ENCODE results near the gene CDH5. TPM values are rescaled to one million over a fixed set of nuclear protein-coding genes. Genes with fewer than 3 reads are reported as not detected.
"Not testable (repeated sequence)": the region's sequence is repeated elsewhere in the genome, so short reads cannot be mapped to it uniquely, and the experiment has no call there.

CDH5 gene
- total RNA-seq, 1 donor from 2014 or later: not detected

GRCh38 chr16:66443269-66443652 lies 76.8 kb downstream of the CDH5 start:
- H3K4me1 Mint-ChIP-seq: no peaks in the 10 kb centered on the region
- no peaks in the 10 kb centered on the region for H3K36me3 Mint-ChIP-seq (ENCODE audit: low read depth)
- no peaks in the 10 kb centered on the region for H3K9me3 Mint-ChIP-seq
- intact Hi-C loops (cut with micrococcal nuclease): no loop called here
- H3K4me3 Mint-ChIP-seq: no peak overlapping the region
- no peak for DNase-seq
- no peak overlapping the region for H3K27ac Mint-ChIP-seq
- peaks cover 36% of the 10 kb centered on the region for H3K27me3 Mint-ChIP-seq

- DNase-seq: no peak
- Mint-ChIP-seq H3K9me3 (no peaks in the 10 kb centered on the region), H3K4me3 (no peak overlapping the region), H3K36me3 (ENCODE audit: low read depth) (no peaks in the 10 kb centered on the region), H3K4me1 (no peaks in the 10 kb centered on the region), H3K27ac (no peak overlapping the region), H3K27me3 (peaks cover 33% of the 10 kb centered on the region)
- intact Hi-C loops (cut with micrococcal nuclease): no loop called here
Measured at GRCh38 chr16:66444049-66444481, 77.6 kb downstream of the CDH5 start.

- DNase-seq: no peak
- intact Hi-C loops (cut with micrococcal nuclease): no loop called here
- Mint-ChIP-seq H3K4me1 (no peaks in the 10 kb centered on the region), H3K9me3 (no peaks in the 10 kb centered on the region), H3K36me3 (ENCODE audit: low read depth) (no peaks in the 10 kb centered on the region), H3K27ac (no peak overlapping the region), H3K4me3 (no peak overlapping the region), H3K27me3 (peaks cover 24% of the 10 kb centered on the region)
Measured at GRCh38 chr16:66446737-66447136, 80.2 kb downstream of the CDH5 start.

GRCh38 chr16:66447491-66447890 lies 81.0 kb downstream of the CDH5 start:
- H3K27me3 Mint-ChIP-seq: peaks cover 23% of the 10 kb centered on the region
- H3K4me1 Mint-ChIP-seq: no peaks in the 10 kb centered on the region
- no peak for DNase-seq
- H3K4me3 Mint-ChIP-seq: no peak overlapping the region
- H3K27ac Mint-ChIP-seq: no peak overlapping the region
- intact Hi-C loops (cut with micrococcal nuclease): no loop called here
- no peaks in the 10 kb centered on the region for H3K9me3 Mint-ChIP-seq
- no peaks in the 10 kb centered on the region for H3K36me3 Mint-ChIP-seq (ENCODE audit: low read depth)

- Mint-ChIP-seq H3K27me3 (peaks cover 4% of the 10 kb centered on the region), H3K4me1 (no peaks in the 10 kb centered on the region), H3K9me3 (no peaks in the 10 kb centered on the region), H3K4me3 (no peak overlapping the region), H3K36me3 (ENCODE audit: low read depth) (no peaks in the 10 kb centered on the region), H3K27ac (no peak overlapping the region)
- intact Hi-C loops (cut with micrococcal nuclease): no loop called here
- no peak for DNase-seq
Measured at GRCh38 chr16:66451548-66451947, 85.1 kb downstream of the CDH5 start.

- H3K27ac Mint-ChIP-seq; H3K36me3 Mint-ChIP-seq (ENCODE audit: low read depth); intact Hi-C loops (cut with micrococcal nuclease); H3K9me3 Mint-ChIP-seq; H3K4me3 Mint-ChIP-seq; DNase-seq; H3K4me1 Mint-ChIP-seq: not testable (repeated sequence)
- H3K27me3 Mint-ChIP-seq: peaks cover 15% of the 10 kb centered on the region
Measured at GRCh38 chr16:66453230-66453629, 86.7 kb downstream of the CDH5 start.

Other genes with a start within 250 kb of the CDH5 start
- not detected in 2 replicates for gene BEAN1, start 60.6 kb downstream of the CDH5 start, total RNA-seq
- 5.8 and 6.7 TPM in 2 replicates for gene TK2, start 183.4 kb downstream of the CDH5 start, total RNA-seq
- gene CKLF, start 185.9 kb downstream of the CDH5 start, total RNA-seq: 145 and 146 TPM in 2 replicates
- gene CMTM1, start 199.7 kb downstream of the CDH5 start, total RNA-seq: 12.2 and 13.6 TPM in 2 replicates
- gene CMTM2, start 212.8 kb downstream of the CDH5 start, total RNA-seq: 0.51 and 0.95 TPM in 2 replicates
- 95.6 and 100 TPM in 2 replicates for gene CMTM3, start 238.0 kb downstream of the CDH5 start, total RNA-seq

Measured in activated CD4-positive, alpha-beta T cell treated with anti-CD3 and anti-CD28 coated beads, Interleukin-2, amount 10 ng/mL, durations not matched to agents 24 days and 14 days (primary cell).